ENCODE data around the gene GSTO2.

Gene GSTO2

DNA sequence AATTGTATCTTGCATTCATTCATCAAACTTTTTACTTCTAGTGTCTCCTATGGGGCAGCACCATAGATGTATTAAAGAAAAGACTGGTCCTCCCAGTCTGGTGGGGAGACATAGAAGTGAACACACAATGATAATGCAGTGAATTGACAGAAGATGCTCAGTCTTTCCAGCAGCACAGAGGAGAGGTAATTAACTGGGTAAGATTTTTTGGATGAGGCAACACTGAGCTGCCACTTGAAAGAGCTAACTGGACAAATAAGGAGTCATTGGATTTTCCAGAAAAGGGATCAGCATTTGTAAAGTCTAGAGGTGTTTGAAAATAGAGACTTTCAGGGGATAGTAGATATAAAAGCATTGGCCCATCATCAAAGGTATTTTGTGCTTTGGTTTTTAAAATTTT lies 76.5 kb downstream of the GSTO2 start:
- DNase-seq (no peak), ATAC-seq (replicated peaks) (no peak)
- peaks cover 8 to 12% of the 10 kb centered on the region in 2 donors for H3K4me1 Mint-ChIP-seq (ENCODE audit: low read depth in 2 of 2)
- peak overlapping the region; percentile 16 to 57 for H3K27ac Mint-ChIP-seq
- H3K4me3 Mint-ChIP-seq: no peak overlapping the region
- H3K36me3 Mint-ChIP-seq (ENCODE audit: insufficient read depth): no peaks in the 10 kb centered on the region
- H3K27me3 Mint-ChIP-seq: no peaks in the 10 kb centered on the region
- peaks cover 0 to 5% of the 10 kb centered on the region in 2 donors for H3K9me3 Mint-ChIP-seq

DNA sequence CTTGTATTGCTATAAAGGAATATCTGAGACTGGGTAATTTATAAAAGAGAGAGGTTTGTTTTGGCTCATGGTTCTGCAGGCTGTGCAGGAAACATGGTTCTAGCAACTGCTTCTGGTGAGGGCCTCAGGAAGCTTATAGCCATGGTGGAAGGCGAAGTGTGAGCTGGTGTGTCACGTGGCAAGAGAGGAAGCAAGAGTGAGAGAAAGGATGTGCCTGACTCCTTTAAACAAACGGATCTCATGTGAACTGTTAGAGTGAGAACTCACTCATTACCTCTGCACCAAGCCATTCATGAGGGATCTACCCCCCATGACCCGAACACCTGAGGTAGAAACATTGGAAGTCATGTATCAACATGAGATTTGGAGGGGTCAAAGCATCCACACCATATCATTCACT lies 77.0 kb downstream of the GSTO2 start:
- Mint-ChIP-seq H3K4me3 (no peak overlapping the region), H3K27me3 (no peaks in the 10 kb centered on the region), H3K4me1 (ENCODE audit: low read depth in 2 of 2) (peaks cover 8 to 12% of the 10 kb centered on the region in 2 donors), H3K36me3 (ENCODE audit: insufficient read depth) (no peaks in the 10 kb centered on the region), H3K27ac (peak overlapping the region; percentile 16 to 57), H3K9me3 (peaks cover 0 to 5% of the 10 kb centered on the region in 2 donors)
- ATAC-seq (replicated peaks): peak; percentile 41
- DNase-seq: no peak

DNA sequence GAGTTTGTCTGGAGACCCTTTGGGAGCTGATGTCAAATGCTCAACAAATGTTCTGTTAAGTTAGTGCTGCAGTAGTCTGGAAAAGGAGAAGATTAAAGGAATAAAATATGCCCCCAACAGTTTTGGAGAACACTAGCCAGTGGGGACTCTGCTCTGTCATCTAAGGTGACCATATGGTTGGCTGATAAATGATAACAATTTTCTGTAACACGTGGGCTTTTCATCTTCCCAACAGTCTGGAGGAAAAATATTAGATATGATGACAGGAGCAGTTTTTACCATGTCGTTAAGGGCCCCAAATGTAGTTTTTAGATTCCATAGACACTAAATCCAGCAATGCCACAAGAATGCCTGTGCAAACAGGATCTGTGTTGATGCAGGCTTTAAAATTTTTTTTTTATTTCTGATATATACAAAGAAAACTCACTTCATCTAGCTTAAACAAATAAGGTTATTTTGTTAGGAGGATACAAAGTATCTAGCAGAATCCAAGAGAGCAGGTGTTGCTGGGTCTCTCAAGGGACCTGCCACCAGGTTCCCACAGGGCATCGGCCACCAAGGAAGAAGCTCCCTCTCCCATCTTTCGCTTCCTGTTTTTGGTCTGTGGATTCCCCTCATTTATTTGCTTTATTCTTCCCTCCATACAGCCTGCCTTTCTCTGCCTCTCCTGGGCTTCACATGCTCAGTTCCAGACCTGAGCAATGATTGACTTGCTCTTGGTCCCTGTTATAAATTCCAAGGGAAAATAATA lies 78.5 kb downstream of the GSTO2 start:
- H3K4me1 Mint-ChIP-seq (ENCODE audit: low read depth in 2 of 2): peaks cover 13 to 23% of the 10 kb centered on the region in 2 donors
- H3K9me3 Mint-ChIP-seq: peaks cover 0 to 5% of the 10 kb centered on the region in 2 donors
- no peak for ATAC-seq (replicated peaks)
- no peaks in the 10 kb centered on the region for H3K27me3 Mint-ChIP-seq
- H3K4me3 Mint-ChIP-seq: no peak overlapping the region
- no peak for DNase-seq
- H3K27ac Mint-ChIP-seq: no peak overlapping the region
- H3K36me3 Mint-ChIP-seq (ENCODE audit: insufficient read depth): no peaks in the 10 kb centered on the region

- peaks cover 0 to 5% of the 10 kb centered on the region in 2 donors for H3K9me3 Mint-ChIP-seq
- peaks cover 15 to 29% of the 10 kb centered on the region in 2 donors for H3K4me1 Mint-ChIP-seq (ENCODE audit: low read depth in 2 of 2)
- no peak overlapping the region for H3K4me3 Mint-ChIP-seq
- no peaks in the 10 kb centered on the region for H3K27me3 Mint-ChIP-seq
- DNase-seq: no peak
- no peaks in the 10 kb centered on the region for H3K36me3 Mint-ChIP-seq (ENCODE audit: insufficient read depth)
- H3K27ac Mint-ChIP-seq: no peak overlapping the region
- ATAC-seq (replicated peaks): no peak
These were observed 79.6 kb downstream of the GSTO2 start for GRCh38 chr10:104348601-104349000.

DNA sequence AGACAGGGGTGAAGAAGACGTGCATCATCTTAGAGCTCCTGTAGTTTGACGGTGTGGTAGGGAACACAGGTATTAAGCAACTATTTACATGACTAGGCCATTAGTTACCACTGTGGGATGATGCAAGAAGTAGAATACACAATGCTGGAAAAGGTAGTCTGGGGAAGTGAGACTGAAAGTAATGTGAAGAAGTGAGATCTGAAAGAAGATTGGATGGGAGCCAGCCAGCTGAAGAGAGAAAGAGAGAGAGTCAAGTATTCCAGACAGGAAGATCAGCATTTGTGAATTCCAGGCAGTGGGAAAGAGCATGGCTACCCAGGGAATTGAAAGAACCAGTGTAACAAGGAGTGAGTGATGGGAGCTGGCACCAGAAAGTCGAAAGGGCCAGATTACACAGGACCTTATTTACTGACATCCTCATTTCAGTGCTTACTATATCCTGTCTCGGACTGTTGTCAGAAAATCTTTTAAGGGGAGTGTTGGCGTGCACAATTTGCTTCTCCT lies 80.7 kb downstream of the GSTO2 start:
- Mint-ChIP-seq H3K9me3 (peaks cover 0 to 5% of the 10 kb centered on the region in 2 donors), H3K4me3 (no peak overlapping the region), H3K36me3 (ENCODE audit: insufficient read depth) (no peaks in the 10 kb centered on the region), H3K27ac (no peak overlapping the region), H3K27me3 (no peaks in the 10 kb centered on the region), H3K4me1 (ENCODE audit: low read depth in 2 of 2) (peaks cover 15 to 29% of the 10 kb centered on the region in 2 donors)
- ATAC-seq (replicated peaks) (no peak), DNase-seq (no peak)

DNA sequence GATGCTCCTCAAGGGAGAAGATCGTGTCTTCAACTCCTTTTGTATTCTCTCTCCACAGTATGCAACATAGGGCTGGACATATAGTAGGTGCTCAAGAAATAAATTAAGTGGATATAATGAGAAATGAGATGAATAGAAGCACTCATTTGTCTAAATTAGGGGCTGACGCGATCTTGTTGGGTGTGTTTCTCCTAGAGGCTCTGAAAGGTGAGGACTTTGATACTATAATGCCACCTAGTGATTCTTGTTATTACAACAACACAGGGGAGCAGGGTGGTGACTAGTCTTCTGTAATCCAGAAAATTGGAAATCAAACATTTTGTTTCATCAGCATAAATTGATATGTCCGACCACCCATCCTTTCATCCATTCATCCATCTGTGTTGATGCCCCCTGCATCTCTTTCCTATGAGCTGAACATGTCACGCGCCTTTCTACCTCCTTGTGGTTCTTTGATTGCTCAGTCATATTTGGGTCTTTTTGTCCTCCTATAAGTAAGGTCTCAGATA lies 81.2 kb downstream of the GSTO2 start:
- peak; percentile 66 for ATAC-seq (replicated peaks)

GRCh38 chr10:104351061-104351702 lies 82.2 kb downstream of the GSTO2 start:
- peak overlapping the region in 1 of 2 donors; percentile 41 for H3K27ac Mint-ChIP-seq
- H3K4me3 Mint-ChIP-seq: no peak overlapping the region
- no peaks in the 10 kb centered on the region for H3K27me3 Mint-ChIP-seq
- DNase-seq (no peak), ATAC-seq (replicated peaks) (no peak)
- H3K9me3 Mint-ChIP-seq: no peaks in the 10 kb centered on the region
- H3K4me1 Mint-ChIP-seq (ENCODE audit: low read depth in 2 of 2): peaks cover 9 to 19% of the 10 kb centered on the region in 2 donors
- H3K36me3 Mint-ChIP-seq (ENCODE audit: insufficient read depth): no peaks in the 10 kb centered on the region

More for the DNA sequence above, 81.2 kb downstream of the GSTO2 start:
- Mint-ChIP-seq H3K4me1 (ENCODE audit: low read depth in 2 of 2) (peaks cover 15 to 29% of the 10 kb centered on the region in 2 donors), H3K4me3 (no peak overlapping the region), H3K27me3 (no peaks in the 10 kb centered on the region), H3K36me3 (ENCODE audit: insufficient read depth) (no peaks in the 10 kb centered on the region), H3K27ac (no peak overlapping the region), H3K9me3 (peaks cover 0 to 4% of the 10 kb centered on the region in 2 donors)
- peak in 1 of 3 experiments; percentile 34 for DNase-seq

- DNase-seq: no peak
- H3K27me3 Mint-ChIP-seq: no peaks in the 10 kb centered on the region
- H3K4me3 Mint-ChIP-seq: no peak overlapping the region
- H3K27ac Mint-ChIP-seq: peak overlapping the region in 1 of 2 donors; percentile 41
- ATAC-seq (replicated peaks): no peak
- peaks cover 8 to 17% of the 10 kb centered on the region in 2 donors for H3K4me1 Mint-ChIP-seq (ENCODE audit: low read depth in 2 of 2)
- H3K9me3 Mint-ChIP-seq: no peaks in the 10 kb centered on the region
- H3K36me3 Mint-ChIP-seq (ENCODE audit: insufficient read depth): no peaks in the 10 kb centered on the region
These were observed 82.9 kb downstream of the GSTO2 start for GRCh38 chr10:104351919-104352318.

DNA sequence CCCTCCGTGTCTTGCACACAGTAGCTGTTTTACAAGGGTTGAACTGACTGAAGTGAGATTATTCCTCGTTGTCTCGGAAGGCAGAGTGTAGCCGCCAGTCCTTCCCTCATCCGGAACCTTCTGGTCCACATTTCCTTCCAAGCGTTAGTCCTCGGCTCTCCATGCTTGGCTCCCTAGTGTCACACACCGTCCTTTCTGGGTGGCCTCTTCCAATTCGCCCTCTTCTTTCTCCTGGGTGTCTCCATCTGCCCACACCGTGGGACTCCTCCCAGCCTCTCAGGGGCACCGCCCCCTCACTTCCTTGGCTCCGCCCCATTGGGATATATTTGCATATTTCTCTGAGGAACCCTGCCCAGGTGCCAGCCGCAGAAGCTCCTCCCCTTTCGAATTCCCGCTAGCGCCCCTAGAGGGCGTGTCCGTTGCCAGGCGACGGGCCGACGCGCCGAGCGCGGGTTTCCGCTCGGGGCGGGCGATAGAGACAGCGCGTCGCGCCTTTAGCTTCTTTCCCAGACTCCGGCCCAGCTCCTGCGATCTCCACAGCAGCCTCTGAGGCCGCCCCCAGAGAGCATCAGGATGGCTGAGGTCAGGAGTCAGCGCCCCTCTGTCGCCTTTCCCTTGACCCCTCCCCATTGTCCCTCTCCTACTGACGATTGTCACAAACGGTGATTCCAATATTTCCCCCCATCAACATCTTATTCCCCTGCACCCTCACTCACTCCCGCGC lies 84.5 kb downstream of the GSTO2 start, which contains the start of gene CFAP58:
TSS of gene CFAP58 (plus strand) at position 509 of the 724 bp plus-strand sequence. CDS start at position 574, 65 bp downstream.
- Mint-ChIP-seq H3K9me3 (no peaks in the 10 kb centered on the region), H3K4me1 (ENCODE audit: low read depth in 2 of 2) (peaks cover 8 to 17% of the 10 kb centered on the region in 2 donors), H3K4me3 (no peak within 1 kb of the TSS), H3K27me3 (no peaks in the 10 kb centered on the region), H3K36me3 (ENCODE audit: insufficient read depth) (no peaks in the 10 kb centered on the region), H3K27ac (no peak within 1 kb of the TSS)
- peak; percentile 78 for ATAC-seq (replicated peaks)
- DNase-seq: peak; percentile 86 to 90 (median 89)
